Thyroid gland (tissue), 4 donors: Measurements from ENCODE around the gene MAGEB17. TPM values are rescaled to one million over a fixed set of nuclear protein-coding genes. Genes with fewer than 3 reads are reported as not detected.
"Not testable (repeated sequence)": the region's sequence is repeated elsewhere in the genome, so short reads cannot be mapped to it uniquely, and the experiment has no call there.

Experiments
- DNase-seq, 2 donors: peaks; one replicate each; pipeline ENCODE4 v3.0.0-alpha.2; 2019
- H3K27ac ChIP-seq, 3 donors: fragments of 200-600 bp; sonication (generic); 1 replicate in 2 of 3; 2 replicates in 1 of 3; pipeline ENCODE4 v1.5.1; 2016 to 2019; ENCODE audit warnings: mild to moderate bottlenecking in 1 of 3, moderate library complexity in 1 of 3
- H3K27me3 ChIP-seq: fragments of 200-600 bp; sonication (generic); one replicate; pipeline ENCODE4 v1.5.1; 2019
- H3K36me3 ChIP-seq, 2 donors: fragments of 200-600 bp; sonication (generic); one replicate each; pipeline ENCODE4 v1.5.1; 2016 to 2019
- H3K4me1 ChIP-seq, 2 donors: fragments of 200-600 bp; sonication (generic); one replicate each; pipeline ENCODE4 v1.5.1; 2017 to 2019
- H3K4me3 ChIP-seq, 3 donors: fragments of 200-600 bp; sonication (generic); replicated peaks in 1 of 3; 1 replicate in 2 of 3; 2 replicates in 1 of 3; pipeline ENCODE4 v1.5.1; 2016; ENCODE audit warnings: mild to moderate bottlenecking in 1 of 3
- H3K9me3 ChIP-seq: fragments of 200-600 bp; sonication (generic); one replicate; pipeline ENCODE4 v1.5.1; 2017
- POLR2A ChIP-seq, 2 donors: fragments of 450-650 bp; IDR thresholded peaks; one replicate each; pipeline ENCODE4 v1.6.1; 2017; ENCODE audit warnings: antibody characterized with exemption in 2 of 2, mild to moderate bottlenecking in 2 of 2, moderate library complexity in 1 of 2
- WGBS, 2 donors: methylation state at CpG; one replicate each; pipeline ENCODE4 v1.1.5; 2017; 5-methylcytosine and 5-hydroxymethylcytosine counted together
- intact Hi-C: fragments of 100-400 bp; cut with DNase I; formaldehyde crosslinking; loops from one replicate; pipeline ENCODE4 v1.15.1; 2023
- total RNA-seq, 4 donors: library from RNA; depleted of rRNA; stranded (reverse); fragments of >200 nt; gene quantifications; one replicate each; pipeline ENCODE4 v1.2.3, GENCODE V29; 2016
- TF ChIP-seq, protein P1 (sequence below), 6 experiments: fragments of 200-600 bp in 3 of 6; fragments of 450-650 bp in 3 of 6; sonication (generic) in 3 of 6; IDR thresholded peaks; one replicate each; pipeline ENCODE4 v1.5.1; 2016 to 2019; ENCODE audit warnings: antibody characterized with exemption in 6 of 6, mild to moderate bottlenecking in 2 of 6, inconsistent platforms in 1 of 6, moderate library complexity in 1 of 6

Gene MAGEB17
- total RNA-seq, 4 donors from 2014 or later, result 0.33 to 0.40 (median 0.39) TPM; not detected in 1

DNA sequence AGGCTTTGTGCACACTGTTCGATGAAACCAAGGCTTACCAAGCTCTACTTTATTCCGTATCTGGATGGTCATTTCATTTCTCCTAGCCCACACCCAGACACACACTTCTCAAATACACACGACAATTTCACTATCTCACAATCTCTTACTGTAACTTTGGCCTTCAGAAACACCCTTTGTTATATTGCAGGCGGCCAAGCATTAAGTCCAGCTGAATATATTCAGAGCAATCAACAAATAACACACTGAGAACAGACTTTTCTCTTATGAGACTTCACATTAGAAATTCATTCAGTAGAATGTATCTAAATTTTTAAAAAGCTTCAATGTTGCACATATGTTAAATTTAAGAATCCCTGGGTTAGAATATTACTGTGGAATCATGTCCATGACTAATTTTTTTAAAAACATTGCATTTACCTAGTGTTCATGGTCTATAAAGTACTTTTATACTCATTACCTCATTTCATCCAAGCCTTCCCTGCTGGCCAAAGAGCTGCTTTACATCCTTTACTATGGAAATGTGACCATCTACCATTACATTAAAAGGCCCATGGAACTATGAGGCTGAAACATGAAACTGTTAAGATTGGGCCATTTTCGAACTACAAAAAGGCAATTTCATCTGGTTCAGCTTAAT, 10.5 kb upstream of the MAGEB17 start:
- intact Hi-C loops, result no loop called here
- Histone ChIP-seq H3K27me3 (no peaks in the 10 kb centered on the region), H3K36me3 (no peaks in the 10 kb centered on the region), H3K4me3 (no peak overlapping the region), H3K27ac (no peak overlapping the region), H3K9me3 (no peaks in the 10 kb centered on the region), H3K4me1 (no peaks in the 10 kb centered on the region)
- no peak for DNase-seq
- TF ChIP-seq, protein P1, sequence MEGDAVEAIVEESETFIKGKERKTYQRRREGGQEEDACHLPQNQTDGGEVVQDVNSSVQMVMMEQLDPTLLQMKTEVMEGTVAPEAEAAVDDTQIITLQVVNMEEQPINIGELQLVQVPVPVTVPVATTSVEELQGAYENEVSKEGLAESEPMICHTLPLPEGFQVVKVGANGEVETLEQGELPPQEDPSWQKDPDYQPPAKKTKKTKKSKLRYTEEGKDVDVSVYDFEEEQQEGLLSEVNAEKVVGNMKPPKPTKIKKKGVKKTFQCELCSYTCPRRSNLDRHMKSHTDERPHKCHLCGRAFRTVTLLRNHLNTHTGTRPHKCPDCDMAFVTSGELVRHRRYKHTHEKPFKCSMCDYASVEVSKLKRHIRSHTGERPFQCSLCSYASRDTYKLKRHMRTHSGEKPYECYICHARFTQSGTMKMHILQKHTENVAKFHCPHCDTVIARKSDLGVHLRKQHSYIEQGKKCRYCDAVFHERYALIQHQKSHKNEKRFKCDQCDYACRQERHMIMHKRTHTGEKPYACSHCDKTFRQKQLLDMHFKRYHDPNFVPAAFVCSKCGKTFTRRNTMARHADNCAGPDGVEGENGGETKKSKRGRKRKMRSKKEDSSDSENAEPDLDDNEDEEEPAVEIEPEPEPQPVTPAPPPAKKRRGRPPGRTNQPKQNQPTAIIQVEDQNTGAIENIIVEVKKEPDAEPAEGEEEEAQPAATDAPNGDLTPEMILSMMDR (IDR thresholded peaks at IDR 0.05), result no peak
- TF ChIP-seq POLR2A (IDR thresholded peaks at IDR 0.05), result no peak
- 83 to 93% methylated on average over 5 of the region's 5 CpGs for WGBS, 2 donors

DNA sequence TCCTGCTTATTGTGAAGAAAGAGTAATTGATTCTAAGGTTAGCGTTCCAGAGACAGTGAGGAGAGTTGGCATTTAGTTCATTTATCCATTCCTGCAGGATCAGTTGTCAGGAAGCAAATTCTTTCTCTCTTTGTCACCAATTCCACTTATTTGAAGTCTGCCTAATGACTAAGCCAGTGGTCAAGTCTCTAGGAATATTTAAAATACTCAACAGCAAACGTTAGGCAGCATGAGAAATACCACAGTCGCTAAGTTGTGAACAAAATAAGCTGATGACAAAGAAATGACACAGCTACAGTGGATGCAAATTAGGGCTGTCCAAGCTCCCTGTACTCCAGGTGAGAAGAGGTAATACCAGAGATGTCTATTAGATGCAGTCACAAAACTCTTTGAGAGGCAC, 6.6 kb upstream of the MAGEB17 start:
- H3K36me3 ChIP-seq, result no peaks in the 10 kb centered on the region
- DNase-seq, result no peak
- 60 to 75% methylated on average over 3 of the region's 3 CpGs for WGBS, 2 donors
- no peaks in the 10 kb centered on the region for H3K9me3 ChIP-seq
- TF ChIP-seq POLR2A (IDR thresholded peaks at IDR 0.05), result no peak
- TF ChIP-seq, protein P1 (IDR thresholded peaks at IDR 0.05), result no peak
- no peaks in the 10 kb centered on the region for H3K4me1 ChIP-seq
- H3K27me3 ChIP-seq, result no peaks in the 10 kb centered on the region
- intact Hi-C loops, result no loop called here
- no peak overlapping the region for H3K4me3 ChIP-seq
- H3K27ac ChIP-seq, result no peak overlapping the region

DNA sequence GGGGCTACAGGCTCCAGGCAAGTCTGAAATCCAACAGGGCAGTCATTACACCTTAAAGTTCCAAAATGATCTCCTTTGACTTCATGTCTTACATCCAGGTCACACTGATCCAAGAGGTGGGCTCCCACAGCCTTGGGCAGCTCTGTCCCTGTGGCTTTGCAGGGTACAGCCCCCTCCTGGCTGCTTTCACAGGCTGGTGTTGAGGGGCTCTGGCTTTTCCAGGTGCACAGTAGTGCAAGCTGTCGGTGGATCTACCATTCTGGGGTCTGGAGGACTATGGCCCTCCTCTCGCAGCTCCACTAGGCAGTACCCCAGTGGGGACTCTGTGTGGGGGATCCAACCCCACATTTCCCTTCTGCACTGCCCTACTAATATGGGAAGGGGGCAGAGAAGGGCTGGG, 6.1 kb upstream of the MAGEB17 start:
- 93% methylated on average over 2 of the region's 2 CpGs; no CpG with 5 or more reads in 1 of the 2 donors for WGBS, 2 donors
- H3K4me3 ChIP-seq, H3K4me1 ChIP-seq, H3K36me3 ChIP-seq, H3K27ac ChIP-seq, DNase-seq, H3K27me3 ChIP-seq, intact Hi-C loops, H3K9me3 ChIP-seq: not testable (repeated sequence)

DNA sequence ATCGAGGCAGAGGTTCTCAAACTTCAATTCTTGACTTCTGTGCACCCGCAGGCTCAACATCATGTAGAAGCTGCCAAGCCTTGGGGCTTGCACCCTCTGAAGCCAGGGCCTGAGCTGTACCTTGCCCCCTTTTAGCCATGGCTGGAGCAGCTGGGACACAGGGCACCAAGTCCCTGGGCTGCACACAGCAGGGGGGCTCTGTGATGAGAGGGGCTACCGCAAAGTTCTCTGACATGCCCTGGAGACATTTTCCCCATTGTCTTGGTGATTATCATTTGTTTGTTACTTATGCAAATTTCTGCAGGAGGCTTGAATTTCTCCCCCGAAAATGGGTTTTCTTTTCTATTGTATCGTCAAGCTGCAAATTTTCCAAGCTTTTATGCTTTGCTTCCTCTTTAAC, 4.9 kb upstream of the MAGEB17 start:
- H3K4me1 ChIP-seq, result no peaks in the 10 kb centered on the region
- TF ChIP-seq POLR2A (IDR thresholded peaks at IDR 0.05), result no peak
- TF ChIP-seq, protein P1 (IDR thresholded peaks at IDR 0.05), result no peak
- H3K27ac ChIP-seq, result no peak overlapping the region
- WGBS, 2 donors, result 57 to 65% methylated on average over 3 to 4 of the region's 5 CpGs
- no peaks in the 10 kb centered on the region for H3K9me3 ChIP-seq
- intact Hi-C loops, result no loop called here
- no peaks in the 10 kb centered on the region for H3K36me3 ChIP-seq
- no peaks in the 10 kb centered on the region for H3K27me3 ChIP-seq
- DNase-seq, result no peak
- no peak overlapping the region for H3K4me3 ChIP-seq

DNA sequence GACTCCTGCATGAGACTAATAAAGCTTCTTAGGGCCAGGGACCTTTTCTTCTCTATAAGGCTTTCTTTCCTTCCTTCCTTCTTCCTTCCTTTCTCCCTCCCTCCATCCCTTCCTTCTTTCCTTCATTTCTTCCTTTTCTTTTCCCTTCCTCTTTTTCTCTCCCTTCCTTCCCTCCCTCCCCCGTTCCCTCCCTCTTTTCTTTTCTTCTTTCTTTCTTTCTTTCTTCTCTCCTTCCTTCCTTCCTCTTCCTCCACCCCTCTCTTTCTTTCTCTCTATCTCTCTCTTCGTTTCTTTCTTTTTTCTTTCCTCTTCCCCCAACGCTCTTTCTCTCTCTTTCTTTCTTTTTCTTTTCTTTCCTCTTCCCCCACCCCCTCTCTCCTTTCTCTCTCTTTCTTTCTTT, 2.5 kb upstream of the MAGEB17 start:
- intact Hi-C loops, result no loop called here
- Histone ChIP-seq H3K27me3 (no peaks in the 10 kb centered on the region), H3K9me3 (no peaks in the 10 kb centered on the region), H3K4me1 (no peaks in the 10 kb centered on the region), H3K4me3 (no peak overlapping the region), H3K36me3 (no peaks in the 10 kb centered on the region), H3K27ac (no peak overlapping the region)
- WGBS, 2 donors, result 89% methylated on average over 3 of the region's 3 CpGs
- no peak for TF ChIP-seq POLR2A (IDR thresholded peaks at IDR 0.05)
- TF ChIP-seq, protein P1 (IDR thresholded peaks at IDR 0.05), result no peak
- no peak for DNase-seq
